ENCODE measurements around the gene ALPK3. TPM values are rescaled to one million over a fixed set of nuclear protein-coding genes. Genes with fewer than 3 reads are reported as not detected.

ALPK3 gene
- total RNA-seq, 1 donor: 0.36 TPM

DNA sequence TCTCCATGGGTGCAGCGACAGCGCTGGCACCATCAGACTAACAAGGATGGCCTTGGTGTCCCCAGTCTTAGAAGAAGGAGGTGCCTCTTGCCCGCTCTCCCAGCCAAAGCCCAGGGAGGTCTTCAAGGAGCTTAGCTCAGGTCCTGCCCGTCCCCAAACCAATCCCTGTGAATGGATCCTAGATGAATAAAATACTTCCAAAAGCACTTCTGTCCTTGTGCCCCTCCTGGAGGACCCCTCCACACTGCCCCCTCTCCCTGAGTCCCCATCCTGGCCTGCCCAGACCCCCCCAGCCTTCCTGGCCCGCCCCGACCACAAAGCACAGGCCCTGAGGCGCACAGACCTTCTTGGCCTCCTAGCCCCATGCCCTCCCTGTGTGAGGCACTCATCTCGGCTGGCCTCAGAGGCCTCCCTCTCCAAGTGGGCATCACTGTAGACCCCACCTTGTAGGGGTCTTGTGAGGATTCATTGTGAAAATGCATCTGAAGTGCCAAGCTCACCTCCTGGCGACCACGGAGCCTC is 75.7 kb downstream of the ALPK3 start:
- Histone ChIP-seq H3K9me3 (ENCODE audit: low read depth, low read length) (no peaks in the 10 kb centered on the region), H3K36me3 (ENCODE audit: insufficient read depth, low read length) (no peaks in the 10 kb centered on the region), H3K4me2 (ENCODE audit: insufficient read depth, low read length) (no peak overlapping the region), H4K20me1 (ENCODE audit: insufficient read depth, low read length) (no peaks in the 10 kb centered on the region), H3K4me3 (ENCODE audit: insufficient read depth, low read length) (no peak overlapping the region), H3K27ac (ENCODE audit: low read depth, low read length) (no peak overlapping the region), H2AFZ (ENCODE audit: low read length) (no peak overlapping the region), H3K79me2 (ENCODE audit: insufficient read depth, low read length) (no peaks in the 10 kb centered on the region), H3K27me3 (ENCODE audit: insufficient read depth, low read length) (no peaks in the 10 kb centered on the region), H3K4me1 (ENCODE audit: insufficient read depth, low read length) (no peaks in the 10 kb centered on the region)
- TF ChIP-seq, protein P1, sequence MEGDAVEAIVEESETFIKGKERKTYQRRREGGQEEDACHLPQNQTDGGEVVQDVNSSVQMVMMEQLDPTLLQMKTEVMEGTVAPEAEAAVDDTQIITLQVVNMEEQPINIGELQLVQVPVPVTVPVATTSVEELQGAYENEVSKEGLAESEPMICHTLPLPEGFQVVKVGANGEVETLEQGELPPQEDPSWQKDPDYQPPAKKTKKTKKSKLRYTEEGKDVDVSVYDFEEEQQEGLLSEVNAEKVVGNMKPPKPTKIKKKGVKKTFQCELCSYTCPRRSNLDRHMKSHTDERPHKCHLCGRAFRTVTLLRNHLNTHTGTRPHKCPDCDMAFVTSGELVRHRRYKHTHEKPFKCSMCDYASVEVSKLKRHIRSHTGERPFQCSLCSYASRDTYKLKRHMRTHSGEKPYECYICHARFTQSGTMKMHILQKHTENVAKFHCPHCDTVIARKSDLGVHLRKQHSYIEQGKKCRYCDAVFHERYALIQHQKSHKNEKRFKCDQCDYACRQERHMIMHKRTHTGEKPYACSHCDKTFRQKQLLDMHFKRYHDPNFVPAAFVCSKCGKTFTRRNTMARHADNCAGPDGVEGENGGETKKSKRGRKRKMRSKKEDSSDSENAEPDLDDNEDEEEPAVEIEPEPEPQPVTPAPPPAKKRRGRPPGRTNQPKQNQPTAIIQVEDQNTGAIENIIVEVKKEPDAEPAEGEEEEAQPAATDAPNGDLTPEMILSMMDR (IDR thresholded peaks at IDR 0.05; ENCODE audit: extremely low read depth, low read depth, low read length): no peak
- DNase-seq (ENCODE audit: insufficient read length, low spot score, missing footprints): no peak

DNA sequence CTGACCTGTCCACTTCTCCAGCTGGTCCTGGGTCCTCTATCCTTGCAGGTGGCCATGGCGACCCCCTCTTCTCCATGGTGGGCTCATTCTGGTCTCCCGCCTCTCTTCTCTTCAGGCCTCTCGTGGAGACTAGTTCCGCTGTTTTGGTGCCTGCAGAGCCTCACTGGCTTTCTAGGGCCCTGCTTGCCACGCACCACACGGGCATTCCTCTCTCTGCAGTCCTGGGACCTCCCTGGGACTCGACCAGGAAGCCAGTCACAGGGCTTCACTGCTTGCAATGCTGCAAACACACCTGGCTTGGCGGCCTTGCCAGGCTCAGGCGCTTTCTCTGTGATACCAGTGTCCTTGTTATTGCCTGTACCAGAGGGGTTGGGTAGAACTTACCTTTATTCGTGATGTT is 76.5 kb downstream of the ALPK3 start:
- TF ChIP-seq, protein P1 (IDR thresholded peaks at IDR 0.05; ENCODE audit: extremely low read depth, low read depth, low read length): no peak
- Histone ChIP-seq H3K4me1 (ENCODE audit: insufficient read depth, low read length) (no peaks in the 10 kb centered on the region), H3K27me3 (ENCODE audit: insufficient read depth, low read length) (no peaks in the 10 kb centered on the region), H3K36me3 (ENCODE audit: insufficient read depth, low read length) (no peaks in the 10 kb centered on the region), H3K4me2 (ENCODE audit: insufficient read depth, low read length) (no peak overlapping the region), H3K4me3 (ENCODE audit: insufficient read depth, low read length) (no peak overlapping the region), H3K27ac (ENCODE audit: low read depth, low read length) (no peak overlapping the region), H2AFZ (ENCODE audit: low read length) (no peak overlapping the region), H3K79me2 (ENCODE audit: insufficient read depth, low read length) (no peaks in the 10 kb centered on the region), H3K9me3 (ENCODE audit: low read depth, low read length) (no peaks in the 10 kb centered on the region), H4K20me1 (ENCODE audit: insufficient read depth, low read length) (no peaks in the 10 kb centered on the region)
- no peak for DNase-seq (ENCODE audit: insufficient read length, low spot score, missing footprints)

DNA sequence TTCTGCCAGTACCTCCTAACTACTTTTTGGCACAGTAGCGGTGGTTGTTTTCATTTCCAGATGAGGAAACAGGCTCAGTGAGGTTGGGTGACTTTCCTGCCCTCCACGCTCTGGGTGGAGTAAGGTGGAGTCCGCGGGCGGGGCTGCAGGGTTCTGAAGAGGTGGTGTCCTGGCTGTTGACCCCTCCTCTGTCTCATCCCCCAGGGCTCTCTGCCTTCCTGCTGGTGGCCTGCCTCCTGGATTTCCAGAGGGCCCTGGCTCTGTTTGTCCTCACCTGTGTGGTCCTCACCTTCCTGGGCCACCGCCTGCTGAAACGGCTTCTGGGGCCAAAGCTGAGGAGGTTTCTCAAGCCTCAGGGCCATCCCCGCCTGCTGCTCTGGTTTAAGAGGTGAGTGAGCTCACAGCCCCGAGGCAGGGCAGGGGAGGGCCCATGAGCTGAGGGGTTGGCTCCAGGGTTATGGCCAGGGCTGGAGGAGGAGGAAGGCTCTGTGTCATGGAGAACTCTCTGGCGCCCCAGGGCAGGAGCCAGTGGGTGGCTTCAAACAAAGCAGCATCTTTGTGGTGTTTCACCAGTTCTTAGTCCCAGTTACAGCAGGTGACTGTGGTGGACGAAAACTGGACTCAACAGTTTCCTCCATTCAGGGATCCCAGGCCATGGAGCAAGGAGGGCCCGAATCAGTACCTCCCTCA is 77.7 kb downstream of the ALPK3 start:
- Histone ChIP-seq H3K27me3 (ENCODE audit: insufficient read depth, low read length) (no peaks in the 10 kb centered on the region), H3K4me3 (ENCODE audit: insufficient read depth, low read length) (no peak overlapping the region), H4K20me1 (ENCODE audit: insufficient read depth, low read length) (no peaks in the 10 kb centered on the region), H3K4me2 (ENCODE audit: insufficient read depth, low read length) (no peak overlapping the region), H2AFZ (ENCODE audit: low read length) (no peak overlapping the region), H3K4me1 (ENCODE audit: insufficient read depth, low read length) (no peaks in the 10 kb centered on the region), H3K36me3 (ENCODE audit: insufficient read depth, low read length) (no peaks in the 10 kb centered on the region), H3K27ac (ENCODE audit: low read depth, low read length) (no peak overlapping the region), H3K79me2 (ENCODE audit: insufficient read depth, low read length) (no peaks in the 10 kb centered on the region), H3K9me3 (ENCODE audit: low read depth, low read length) (no peaks in the 10 kb centered on the region)
- peak; percentile 57 for DNase-seq (ENCODE audit: insufficient read length, low spot score, missing footprints)
- TF ChIP-seq, protein P1 (IDR thresholded peaks at IDR 0.05; ENCODE audit: extremely low read depth, low read depth, low read length): no peak

DNA sequence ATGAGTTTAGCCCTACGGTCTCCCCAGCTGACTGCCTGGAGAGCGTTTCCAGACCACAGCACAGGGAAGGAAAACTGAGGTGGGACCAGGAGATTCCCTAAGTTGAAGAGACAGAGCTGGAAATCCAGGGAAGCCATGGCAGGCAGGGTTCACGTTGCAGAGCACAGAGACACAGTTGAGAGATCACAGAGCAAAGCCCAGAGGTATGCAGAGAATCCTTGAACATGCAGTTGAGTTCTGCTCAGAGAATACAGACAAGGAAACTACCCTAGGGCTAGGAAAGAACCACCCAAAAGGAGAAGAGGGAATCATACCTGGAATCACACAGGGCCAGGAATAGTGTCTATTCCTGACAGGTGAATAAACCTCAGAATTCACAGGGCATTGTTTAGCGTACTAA is 81.6 kb downstream of the ALPK3 start:
- H3K4me2 ChIP-seq (ENCODE audit: insufficient read depth, low read length): no peak overlapping the region
- TF ChIP-seq, protein P1 (IDR thresholded peaks at IDR 0.05; ENCODE audit: extremely low read depth, low read depth, low read length): no peak
- peak overlapping the region; percentile 57 for H2AFZ ChIP-seq (ENCODE audit: low read length)
- no peaks in the 10 kb centered on the region for H4K20me1 ChIP-seq (ENCODE audit: insufficient read depth, low read length)
- H3K27me3 ChIP-seq (ENCODE audit: insufficient read depth, low read length): no peaks in the 10 kb centered on the region
- H3K79me2 ChIP-seq (ENCODE audit: insufficient read depth, low read length): no peaks in the 10 kb centered on the region
- H3K9me3 ChIP-seq (ENCODE audit: low read depth, low read length): no peaks in the 10 kb centered on the region
- no peak for DNase-seq (ENCODE audit: insufficient read length, low spot score, missing footprints)
- H3K27ac ChIP-seq (ENCODE audit: low read depth, low read length): no peak overlapping the region
- no peak overlapping the region for H3K4me3 ChIP-seq (ENCODE audit: insufficient read depth, low read length)
- no peaks in the 10 kb centered on the region for H3K36me3 ChIP-seq (ENCODE audit: insufficient read depth, low read length)
- no peaks in the 10 kb centered on the region for H3K4me1 ChIP-seq (ENCODE audit: insufficient read depth, low read length)
